Suprapubic skin (tissue), 4 donors: ENCODE data around the gene BTBD6. TPM values are rescaled to one million over a fixed set of nuclear protein-coding genes. Genes with fewer than 3 reads are reported as not detected.

Experiments used
- DNase-seq, 2 donors: peaks; one replicate each; pipeline ENCODE4 v3.0.0-alpha.2; 2019; ENCODE audit warnings: low spot score in 2 of 2
- H3K27ac ChIP-seq: fragments of 200-600 bp; sonication (generic); one replicate; pipeline ENCODE4 v1.5.1; 2019
- H3K27me3 ChIP-seq: fragments of 200-600 bp; sonication (generic); one replicate; pipeline ENCODE4 v1.5.1; 2019
- H3K36me3 ChIP-seq: fragments of 200-600 bp; sonication (generic); one replicate; pipeline ENCODE4 v1.5.1; 2019
- H3K4me1 ChIP-seq: fragments of 200-600 bp; sonication (generic); one replicate; pipeline ENCODE4 v1.5.1; 2019
- H3K4me3 ChIP-seq: fragments of 200-600 bp; sonication (generic); one replicate; pipeline ENCODE4 v1.5.1; 2019; ENCODE audit warnings: mild to moderate bottlenecking
- H3K9me3 ChIP-seq: fragments of 200-600 bp; sonication (generic); one replicate; pipeline ENCODE4 v1.5.1; 2019
- CTCF ChIP-seq, 2 donors: fragments of 200-600 bp in 1 of 2; fragments of 450-650 bp in 1 of 2; sonication (generic) in 1 of 2; IDR thresholded peaks; one replicate each; pipeline ENCODE4 v1.5.1; 2016 to 2019; ENCODE audit warnings: antibody characterized with exemption in 2 of 2, mild to moderate bottlenecking in 1 of 2, moderate library complexity in 1 of 2
- EP300 ChIP-seq: sonication (generic); formaldehyde crosslinking; IDR thresholded peaks from one replicate; pipeline ENCODE4 v1.6.1; 2017; ENCODE audit warnings: antibody characterized with exemption
- POLR2A ChIP-seq, 2 donors: fragments of 450-650 bp; IDR thresholded peaks; one replicate each; pipeline ENCODE4 v1.6.1; 2017; ENCODE audit warnings: antibody characterized with exemption in 2 of 2, mild to moderate bottlenecking in 2 of 2, moderate library complexity in 2 of 2
- POLR2AphosphoS5 ChIP-seq, 3 donors: sonication (generic); formaldehyde crosslinking; IDR thresholded peaks; one replicate each; pipeline ENCODE4 v1.6.1; 2017; ENCODE audit warnings: antibody characterized with exemption in 3 of 3
- WGBS: methylation state at CpG from one replicate; pipeline ENCODE4 v1.1.5; 2018; 5-methylcytosine and 5-hydroxymethylcytosine counted together
- total RNA-seq, 4 donors: library from RNA; depleted of rRNA; stranded (reverse); fragments of >200 nt; gene quantifications; one replicate each; pipeline ENCODE4 v1.1.0, GENCODE V29; 2016

The BTBD6 gene
- total RNA-seq, 4 donors from 2014 or later = 38.9 to 63.7 (median 58.6) TPM

- Histone ChIP-seq H3K4me3 (no peak overlapping the region), H3K27me3 (peaks cover 12% of the 10 kb centered on the region), H3K36me3 (peaks cover 11% of the 10 kb centered on the region), H3K27ac (no peak overlapping the region), H3K9me3 (no peaks in the 10 kb centered on the region), H3K4me1 (peaks cover 46% of the 10 kb centered on the region)
- 20% methylated on average over 6 of the region's 21 CpGs for WGBS
- no peak for TF ChIP-seq CTCF (IDR thresholded peaks at IDR 0.05)
- TF ChIP-seq POLR2A (IDR thresholded peaks at IDR 0.05) = no peak
- no peak for TF ChIP-seq EP300
- TF ChIP-seq POLR2AphosphoS5 (IDR thresholded peaks at IDR 0.05) = no peak
- no peak for DNase-seq
Measured at GRCh38 chr14:105204931-105205672, 43.2 kb upstream of the BTBD6 start.

GRCh38 chr14:105205673-105206208, 42.6 kb upstream of the BTBD6 start:
- Histone ChIP-seq H3K36me3 (peaks cover 17% of the 10 kb centered on the region), H3K27me3 (peaks cover 10% of the 10 kb centered on the region), H3K27ac (no peak overlapping the region), H3K4me3 (no peak overlapping the region), H3K9me3 (no peaks in the 10 kb centered on the region), H3K4me1 (peaks cover 46% of the 10 kb centered on the region)
- WGBS = 58% methylated on average over 4 of the region's 12 CpGs
- TF ChIP-seq EP300 = no peak
- no peak for TF ChIP-seq CTCF (IDR thresholded peaks at IDR 0.05)
- TF ChIP-seq POLR2AphosphoS5 (IDR thresholded peaks at IDR 0.05) = no peak
- TF ChIP-seq POLR2A (IDR thresholded peaks at IDR 0.05) = no peak
- no peak for DNase-seq

GRCh38 chr14:105206873-105207272, 41.5 kb upstream of the BTBD6 start:
- Histone ChIP-seq H3K36me3 (peaks cover 27% of the 10 kb centered on the region), H3K27ac (no peak overlapping the region), H3K4me3 (no peak overlapping the region), H3K9me3 (no peaks in the 10 kb centered on the region), H3K4me1 (peaks cover 39% of the 10 kb centered on the region), H3K27me3 (no peaks in the 10 kb centered on the region)
- 50% methylated on average over 3 of the region's 5 CpGs for WGBS
- TF ChIP-seq EP300 = no peak
- no peak for TF ChIP-seq POLR2A (IDR thresholded peaks at IDR 0.05)
- no peak for TF ChIP-seq CTCF (IDR thresholded peaks at IDR 0.05)
- TF ChIP-seq POLR2AphosphoS5 (IDR thresholded peaks at IDR 0.05) = no peak
- DNase-seq = no peak

- Histone ChIP-seq H3K27ac (no peak overlapping the region), H3K9me3 (no peaks in the 10 kb centered on the region), H3K27me3 (no peaks in the 10 kb centered on the region), H3K4me1 (peaks cover 33% of the 10 kb centered on the region), H3K4me3 (no peak overlapping the region), H3K36me3 (peaks cover 32% of the 10 kb centered on the region)
- TF ChIP-seq POLR2A (IDR thresholded peaks at IDR 0.05) (no peak), CTCF (IDR thresholded peaks at IDR 0.05) (no peak)
- WGBS = 71% methylated on average over 5 of the region's 13 CpGs
- no peak for DNase-seq
Measured at GRCh38 chr14:105207460-105207901, 40.9 kb upstream of the BTBD6 start.

GRCh38 chr14:105207996-105208737, 40.2 kb upstream of the BTBD6 start:
- WGBS = 83% methylated on average over 23 of the region's 25 CpGs
- H3K27me3 ChIP-seq = no peaks in the 10 kb centered on the region

More at GRCh38 chr14:105207996-105208737, 40.2 kb upstream of the BTBD6 start:
- Histone ChIP-seq H3K9me3 (no peaks in the 10 kb centered on the region), H3K36me3 (peaks cover 39% of the 10 kb centered on the region), H3K27ac (no peak overlapping the region), H3K4me3 (no peak overlapping the region), H3K4me1 (peaks cover 27% of the 10 kb centered on the region)
- DNase-seq = no peak
- no peak for TF ChIP-seq POLR2AphosphoS5 (IDR thresholded peaks at IDR 0.05)
- TF ChIP-seq EP300 = no peak
- no peak for TF ChIP-seq POLR2A (IDR thresholded peaks at IDR 0.05)
- no peak for TF ChIP-seq CTCF (IDR thresholded peaks at IDR 0.05)
